Lung (tissue), 12 donors: Measurements from ENCODE around the gene OMA1. TPM values are rescaled to one million over a fixed set of nuclear protein-coding genes. Genes with fewer than 3 reads are reported as not detected.
A peak's percentile ranks its signal among the peaks of the same experiment; 100 is the strongest.

Experiments
- ATAC-seq: fragments of 200-7000 bp; cut with Tn5 transposase; one replicate; pipeline ENCODE4 v1.9.1; 2020; ENCODE audit warnings: moderate number of reproducible peaks; ENCODE audit not compliant: insufficient read depth, low FRiP score
- DNase-seq, 3 donors: peaks; one replicate each; pipeline ENCODE4 v3.0.0-alpha.2; 2013 to 2017
- H3K27ac ChIP-seq, 2 donors: one replicate each; pipeline ENCODE4 v1.5.1; 2013; ENCODE audit warnings: mild to moderate bottlenecking in 2 of 2, moderate library complexity in 2 of 2, control low read depth in 1 of 2, inconsistent platforms in 1 of 2, low read depth in 1 of 2, low read length in 1 of 2
- H3K27me3 ChIP-seq, 3 donors: one replicate each; pipeline ENCODE4 v1.5.1; 2013; ENCODE audit warnings: low read length in 2 of 3; ENCODE audit not compliant: control insufficient read depth in 3 of 3, insufficient read depth in 3 of 3
- H3K36me3 ChIP-seq, 4 donors: one replicate each; pipeline ENCODE4 v1.5.1; 2013; ENCODE audit warnings: low read length in 4 of 4, mild to moderate bottlenecking in 1 of 4, moderate library complexity in 1 of 4; ENCODE audit not compliant: control insufficient read depth in 4 of 4, insufficient read depth in 4 of 4
- H3K4me1 ChIP-seq, 5 donors: one replicate each; pipeline ENCODE4 v1.5.1; 2013; ENCODE audit warnings: low read length in 5 of 5, mild to moderate bottlenecking in 2 of 5, moderate library complexity in 1 of 5; ENCODE audit not compliant: control insufficient read depth in 5 of 5, insufficient read depth in 5 of 5
- H3K4me3 ChIP-seq: one replicate; pipeline ENCODE4 v1.5.1; 2013; ENCODE audit warnings: mild to moderate bottlenecking, control low read depth, moderate library complexity
- H3K9ac ChIP-seq, 2 donors: one replicate each; pipeline ENCODE4 v1.5.1; 2013; ENCODE audit warnings: low read length in 2 of 2, control low read depth in 1 of 2; ENCODE audit not compliant: insufficient read depth in 1 of 2
- H3K9me3 ChIP-seq, 4 donors: one replicate each; pipeline ENCODE4 v1.5.1; 2013; ENCODE audit warnings: low read length in 3 of 4, mild to moderate bottlenecking in 1 of 4, moderate library complexity in 1 of 4; ENCODE audit not compliant: control insufficient read depth in 4 of 4, insufficient read depth in 3 of 4
- WGBS, 2 donors: extraction: QIAGEN DNeasy Blood & Tissue Kit; methylation state at CpG; one replicate each; pipeline ENCODE4 v1.1.7; 2013; 5-methylcytosine and 5-hydroxymethylcytosine counted together
- polyA plus RNA-seq, 2 donors: library from polyadenylated mRNA; stranded (reverse); fragments of 200-250 nt; gene quantifications; one replicate each; pipeline ENCODE4 v1.2.1, GENCODE V29; 2013
- total RNA-seq, 2 donors: library from RNA; depleted of rRNA in 1 of 2; stranded (reverse); fragments of >200 nt in 1 of 2; gene quantifications; one replicate each; pipeline ENCODE4 v1.2.1, GENCODE V29; 2014 to 2021
- TF ChIP-seq, protein P1 (sequence below): IDR thresholded peaks from 2 replicates; pipeline ENCODE4 v1.5.1; 2012; ENCODE audit warnings: mild to moderate bottlenecking; ENCODE audit errors: control extremely low read depth, extremely low read depth
- donor health status: control.
- donor health status: control.
- donor health status: Bipolar disorder and iron deficiency.
- donor health status: healthy.
- donor health status: DM: yes; HTN: yes; CAD: no.

OMA1 gene
- total and polyA plus RNA-seq, 4 donors = 13.2 to 52.1 (median 23.3) TPM

DNA sequence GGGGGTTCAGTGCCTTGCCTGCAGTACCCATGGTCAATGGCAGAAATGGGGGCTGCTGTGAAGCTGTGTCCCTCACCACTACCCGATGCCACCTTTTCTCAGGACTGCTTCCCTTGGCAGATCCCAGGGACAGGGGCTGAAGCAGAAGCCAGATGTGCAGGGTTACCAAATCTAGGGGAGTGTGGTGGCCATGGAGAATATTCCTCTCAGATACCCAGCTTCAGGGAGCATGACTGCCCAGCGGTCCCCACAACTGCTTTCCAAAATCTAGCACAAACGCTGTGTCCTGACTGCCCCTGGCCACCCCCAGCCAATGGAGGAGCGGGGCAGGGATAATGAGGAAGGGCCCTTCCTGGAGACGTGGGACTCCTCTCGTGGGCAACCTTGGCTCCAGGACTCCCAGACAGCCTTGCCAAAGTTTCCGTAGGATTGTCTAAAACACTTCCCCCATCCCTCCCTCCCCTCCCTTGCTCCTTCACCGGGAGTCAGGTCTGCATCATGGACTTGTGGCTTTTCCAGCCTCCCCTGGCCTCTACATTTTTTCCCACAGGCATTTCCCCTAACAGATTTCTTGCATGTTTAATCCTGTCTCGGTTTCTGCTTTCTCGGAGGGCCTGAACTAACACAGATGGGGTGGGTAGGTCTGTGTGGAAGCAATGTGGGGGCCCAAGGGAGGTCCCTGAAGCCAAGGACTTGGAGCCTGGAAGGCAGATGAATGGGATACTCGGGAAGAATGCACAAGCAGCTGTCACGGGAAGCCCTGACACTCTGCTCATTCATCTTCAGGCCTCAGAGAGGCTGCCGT lies 80.5 kb downstream of the OMA1 start:
- no peak for ATAC-seq
- no peak for DNase-seq
- Histone ChIP-seq H3K27ac (no peak overlapping the region), H3K36me3 (peaks cover 0 to 5% (median 0%) of the 10 kb centered on the region in 4 donors), H3K4me3 (no peak overlapping the region), H3K9ac (no peak overlapping the region), H3K9me3 (no peaks in the 10 kb centered on the region), H3K27me3 (no peaks in the 10 kb centered on the region), H3K4me1 (peaks cover 0 to 3% (median 0%) of the 10 kb centered on the region in 5 donors)
- TF ChIP-seq, protein P1, sequence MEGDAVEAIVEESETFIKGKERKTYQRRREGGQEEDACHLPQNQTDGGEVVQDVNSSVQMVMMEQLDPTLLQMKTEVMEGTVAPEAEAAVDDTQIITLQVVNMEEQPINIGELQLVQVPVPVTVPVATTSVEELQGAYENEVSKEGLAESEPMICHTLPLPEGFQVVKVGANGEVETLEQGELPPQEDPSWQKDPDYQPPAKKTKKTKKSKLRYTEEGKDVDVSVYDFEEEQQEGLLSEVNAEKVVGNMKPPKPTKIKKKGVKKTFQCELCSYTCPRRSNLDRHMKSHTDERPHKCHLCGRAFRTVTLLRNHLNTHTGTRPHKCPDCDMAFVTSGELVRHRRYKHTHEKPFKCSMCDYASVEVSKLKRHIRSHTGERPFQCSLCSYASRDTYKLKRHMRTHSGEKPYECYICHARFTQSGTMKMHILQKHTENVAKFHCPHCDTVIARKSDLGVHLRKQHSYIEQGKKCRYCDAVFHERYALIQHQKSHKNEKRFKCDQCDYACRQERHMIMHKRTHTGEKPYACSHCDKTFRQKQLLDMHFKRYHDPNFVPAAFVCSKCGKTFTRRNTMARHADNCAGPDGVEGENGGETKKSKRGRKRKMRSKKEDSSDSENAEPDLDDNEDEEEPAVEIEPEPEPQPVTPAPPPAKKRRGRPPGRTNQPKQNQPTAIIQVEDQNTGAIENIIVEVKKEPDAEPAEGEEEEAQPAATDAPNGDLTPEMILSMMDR = no peak
- WGBS, 2 donors = 66 to 77% methylated on average over 13 of the region's 13 CpGs

DNA sequence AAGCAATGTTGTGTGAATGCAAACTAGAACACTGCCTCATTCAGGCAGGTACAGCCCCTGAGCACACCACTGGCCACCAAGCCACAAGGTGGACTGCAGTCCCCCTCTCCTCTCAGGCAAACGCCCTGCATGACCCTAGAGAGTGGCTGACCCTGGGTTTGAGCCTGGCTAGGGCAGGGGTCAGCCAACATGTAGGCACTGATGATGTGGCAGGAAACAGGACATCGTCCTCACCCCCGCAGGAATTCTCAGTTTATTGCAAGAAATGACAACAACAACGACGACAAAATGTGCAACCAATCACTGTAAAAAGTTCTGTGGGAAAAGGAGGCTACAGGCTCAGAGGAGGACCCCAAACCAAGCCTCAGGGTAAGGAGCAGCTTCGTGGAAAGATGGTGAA lies 81.3 kb downstream of the OMA1 start:
- Histone ChIP-seq H3K36me3 (peaks cover 0 to 5% (median 0%) of the 10 kb centered on the region in 4 donors), H3K27me3 (no peaks in the 10 kb centered on the region), H3K9ac (no peak overlapping the region), H3K27ac (no peak overlapping the region), H3K4me1 (peaks cover 0 to 3% (median 0%) of the 10 kb centered on the region in 5 donors), H3K9me3 (no peaks in the 10 kb centered on the region), H3K4me3 (no peak overlapping the region)
- TF ChIP-seq, protein P1 = no peak
- ATAC-seq (no peak), DNase-seq (no peak)
- WGBS, 2 donors = 79 to 81% methylated on average over 6 of the region's 6 CpGs

DNA sequence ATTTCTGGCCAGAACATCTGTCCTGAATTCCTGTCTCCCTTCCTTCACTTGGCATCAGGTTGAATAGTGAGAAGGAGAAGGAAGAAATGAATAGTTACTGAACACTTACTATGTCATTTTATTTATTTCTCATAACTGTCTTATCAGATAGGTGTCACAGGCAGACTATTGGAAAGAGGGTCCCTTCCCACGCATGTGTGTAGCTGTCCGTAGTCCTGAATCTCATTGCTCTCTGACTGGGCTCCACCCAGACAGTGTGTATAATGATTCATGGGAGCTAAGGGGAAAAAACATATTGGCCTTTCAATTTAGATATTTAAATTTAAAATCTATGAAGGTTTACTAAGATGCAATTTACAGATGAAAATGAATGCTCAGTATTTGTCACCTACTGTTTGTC lies 86.1 kb downstream of the OMA1 start:
- TF ChIP-seq, protein P1 = no peak
- Histone ChIP-seq H3K4me1 (peaks cover 0 to 5% (median 0%) of the 10 kb centered on the region in 5 donors), H3K27me3 (no peaks in the 10 kb centered on the region), H3K4me3 (no peak overlapping the region), H3K9me3 (peaks cover 0 to 1% (median 0%) of the 10 kb centered on the region in 4 donors), H3K36me3 (no peaks in the 10 kb centered on the region), H3K9ac (no peak overlapping the region), H3K27ac (no peak overlapping the region)
- DNase-seq (peak in 2 of 3 donors; percentile 19 to 54), ATAC-seq (no peak)
- 54 to 58% methylated on average over 2 of the region's 2 CpGs for WGBS, 2 donors
